ENCODE results near the gene PIK3AP1. TPM values are rescaled to one million over a fixed set of nuclear protein-coding genes. Genes with fewer than 3 reads are reported as not detected.
"Not testable (repeated sequence)": the region's sequence is repeated elsewhere in the genome, so short reads cannot be mapped to it uniquely, and the experiment has no call there.

Gene PIK3AP1
- total RNA-seq, 3 donors from 2014 or later: 3.2 to 6.9 (median 5.7) TPM

DNA sequence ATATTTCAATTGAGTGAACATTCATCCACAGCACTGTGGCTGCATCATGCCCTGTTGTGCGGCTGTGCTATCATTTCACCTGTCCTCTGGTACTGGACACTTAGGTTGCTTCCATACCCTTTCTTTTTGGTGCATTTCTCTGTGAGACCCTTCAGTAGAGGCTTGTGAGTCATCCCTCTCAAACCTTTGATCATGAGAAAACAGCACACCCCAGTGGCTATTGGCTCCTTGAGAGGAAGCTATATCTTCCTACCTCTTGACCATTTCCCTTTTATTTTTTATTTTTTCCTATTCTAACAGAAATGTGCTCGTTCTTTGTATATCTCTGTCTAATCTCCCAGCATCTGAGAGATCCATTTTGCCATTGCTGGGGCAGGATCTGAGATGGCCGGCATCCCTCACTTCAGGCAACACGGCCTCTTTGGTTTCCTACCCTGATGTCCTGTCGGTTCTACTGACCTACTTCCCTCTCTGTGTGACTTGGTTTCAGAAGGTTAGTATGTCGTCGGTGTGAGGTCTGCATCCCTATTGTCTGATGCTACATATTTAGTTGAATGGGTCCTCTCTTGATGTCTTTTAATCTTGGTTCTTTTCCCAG, 23.8 kb upstream of the PIK3AP1 start:
- H3K27me3 Mint-ChIP-seq (ENCODE audit: low read depth): peaks cover 2% of the 10 kb centered on the region
- DNase-seq (no peak), ATAC-seq (no peak)
- no peaks in the 10 kb centered on the region for H3K9me3 Mint-ChIP-seq
- H3K4me1 Mint-ChIP-seq (ENCODE audit: low read depth): peaks cover 15% of the 10 kb centered on the region
- no peak overlapping the region for H3K4me3 Mint-ChIP-seq
- H3K36me3 Mint-ChIP-seq (ENCODE audit: insufficient read depth): no peaks in the 10 kb centered on the region

DNA sequence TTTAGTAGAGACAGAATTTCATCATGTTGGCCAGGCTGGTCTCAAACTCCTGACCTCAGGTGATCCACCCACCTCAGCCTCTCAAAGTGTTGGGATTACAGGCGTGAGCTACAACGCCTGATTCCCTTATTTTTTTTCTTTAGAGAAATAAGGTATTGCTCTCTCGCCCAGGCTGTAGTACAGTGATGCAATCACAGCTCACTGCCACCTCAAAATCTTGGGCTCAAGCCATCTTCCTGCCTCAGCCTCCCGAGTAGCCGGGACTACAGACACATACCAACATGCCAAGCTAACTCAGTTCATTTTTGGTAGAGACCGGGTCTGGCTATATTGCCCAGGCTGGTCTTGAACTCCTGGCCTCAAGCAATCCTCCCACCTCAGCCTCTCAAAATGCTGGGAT, 21.2 kb upstream of the PIK3AP1 start:
- H3K9me3 Mint-ChIP-seq; H3K4me1 Mint-ChIP-seq (ENCODE audit: low read depth); H3K36me3 Mint-ChIP-seq (ENCODE audit: insufficient read depth); H3K27me3 Mint-ChIP-seq (ENCODE audit: low read depth); ATAC-seq; H3K4me3 Mint-ChIP-seq; DNase-seq: not testable (repeated sequence)

GRCh38 chr10:96740579-96741281, 20.4 kb upstream of the PIK3AP1 start:
- no peak for ATAC-seq
- Mint-ChIP-seq H3K4me3 (no peak overlapping the region), H3K27me3 (ENCODE audit: low read depth) (peaks cover 2% of the 10 kb centered on the region), H3K36me3 (ENCODE audit: insufficient read depth) (no peaks in the 10 kb centered on the region), H3K9me3 (no peaks in the 10 kb centered on the region), H3K4me1 (ENCODE audit: low read depth) (peaks cover 6% of the 10 kb centered on the region)
- DNase-seq: no peak

DNA sequence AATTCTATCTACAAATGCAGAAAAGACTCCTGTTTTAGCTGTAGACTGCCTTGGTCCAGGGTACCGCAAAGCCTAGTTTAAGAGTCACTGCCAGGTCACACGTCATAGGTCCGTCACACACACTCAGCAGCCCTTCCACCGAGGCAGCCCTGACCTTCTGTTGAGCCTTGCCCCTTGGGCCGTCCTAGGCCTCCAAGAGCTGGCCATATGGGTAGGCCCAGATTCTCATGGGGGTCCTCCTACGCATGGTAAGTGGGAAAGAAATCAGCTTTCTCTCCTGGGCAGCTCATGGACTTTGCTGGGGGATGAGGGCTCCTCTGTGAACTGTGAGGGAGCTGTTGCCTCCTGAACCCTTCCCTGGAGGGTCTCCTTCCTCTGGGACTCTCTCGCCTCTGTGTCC, 19.8 kb upstream of the PIK3AP1 start:
- no peaks in the 10 kb centered on the region for H3K36me3 Mint-ChIP-seq (ENCODE audit: insufficient read depth)
- no peak overlapping the region for H3K4me3 Mint-ChIP-seq
- DNase-seq (no peak), ATAC-seq (no peak)
- peaks cover 6% of the 10 kb centered on the region for H3K4me1 Mint-ChIP-seq (ENCODE audit: low read depth)
- no peaks in the 10 kb centered on the region for H3K9me3 Mint-ChIP-seq
- peaks cover 2% of the 10 kb centered on the region for H3K27me3 Mint-ChIP-seq (ENCODE audit: low read depth)

DNA sequence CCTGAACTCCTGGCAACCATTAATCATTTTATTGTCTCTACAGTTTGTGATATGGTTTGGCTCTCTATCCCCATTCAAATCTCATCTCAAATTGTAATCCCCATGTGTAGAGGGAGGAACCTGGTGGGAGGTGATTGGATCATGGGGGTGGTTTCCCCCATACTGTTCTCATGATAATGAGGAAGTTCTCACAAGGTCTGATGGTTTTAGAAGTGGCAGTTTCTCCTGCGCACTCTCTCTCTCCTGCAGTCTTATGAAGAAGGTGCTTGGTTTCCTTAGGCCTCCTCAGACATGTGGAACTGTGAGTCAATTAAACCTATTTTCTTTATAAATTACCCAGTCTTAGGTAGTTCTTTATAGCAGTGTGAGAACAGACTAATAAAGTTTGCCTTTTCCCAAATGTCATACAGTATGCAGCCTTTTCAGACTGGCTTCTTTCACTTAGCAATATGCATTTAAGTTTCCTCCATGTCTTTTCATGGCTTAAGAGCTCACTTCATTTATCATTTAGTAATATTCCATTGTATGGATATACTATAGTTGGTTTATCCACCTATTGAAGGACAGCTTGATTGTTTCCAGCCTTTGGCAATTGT, 17.1 kb upstream of the PIK3AP1 start:
- H3K27me3 Mint-ChIP-seq (ENCODE audit: low read depth); DNase-seq; H3K9me3 Mint-ChIP-seq; H3K36me3 Mint-ChIP-seq (ENCODE audit: insufficient read depth); ATAC-seq; H3K4me1 Mint-ChIP-seq (ENCODE audit: low read depth); H3K4me3 Mint-ChIP-seq: not testable (repeated sequence)

DNA sequence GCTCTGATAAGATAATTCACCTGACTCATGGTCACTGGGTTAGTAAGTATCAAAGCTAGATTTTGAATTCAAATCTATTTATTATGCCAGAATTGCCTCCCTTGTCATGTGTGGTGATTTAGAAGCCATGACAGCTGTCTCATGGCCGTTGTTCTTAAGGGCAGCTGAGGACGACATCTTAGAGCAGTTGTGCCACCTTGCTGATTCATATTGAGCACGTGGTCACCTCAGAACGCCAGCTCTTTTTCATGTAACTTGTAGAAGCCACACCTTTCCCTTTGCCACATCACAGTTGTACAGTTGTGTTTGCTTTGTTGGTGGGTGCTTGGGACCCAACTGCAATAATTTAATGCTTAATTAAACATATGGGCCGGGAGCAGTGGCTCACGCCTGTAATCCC, 4.3 kb upstream of the PIK3AP1 start:
- H3K9me3 Mint-ChIP-seq: no peaks in the 10 kb centered on the region
- H3K4me1 Mint-ChIP-seq (ENCODE audit: low read depth): peaks cover 14% of the 10 kb centered on the region
- no peaks in the 10 kb centered on the region for H3K36me3 Mint-ChIP-seq (ENCODE audit: insufficient read depth)
- DNase-seq (no peak), ATAC-seq (no peak)
- H3K4me3 Mint-ChIP-seq: no peak overlapping the region
- no peaks in the 10 kb centered on the region for H3K27me3 Mint-ChIP-seq (ENCODE audit: low read depth)

GRCh38 chr10:96721207-96721572, 876 bp upstream of the PIK3AP1 start:
- peak overlapping the region; percentile 84 for H3K4me3 Mint-ChIP-seq
- peaks cover 32% of the 10 kb centered on the region for H3K4me1 Mint-ChIP-seq (ENCODE audit: low read depth)
- H3K36me3 Mint-ChIP-seq (ENCODE audit: insufficient read depth): no peaks in the 10 kb centered on the region
- DNase-seq: no peak
- H3K27me3 Mint-ChIP-seq (ENCODE audit: low read depth): no peaks in the 10 kb centered on the region
- no peak for ATAC-seq
- H3K9me3 Mint-ChIP-seq: no peaks in the 10 kb centered on the region

- H3K4me1 Mint-ChIP-seq (ENCODE audit: low read depth): peaks cover 34% of the 10 kb centered on the region
- H3K36me3 Mint-ChIP-seq (ENCODE audit: insufficient read depth): no peaks in the 10 kb centered on the region
- H3K4me3 Mint-ChIP-seq: peak overlapping the region; percentile 96
- DNase-seq: peak; percentile 53
- H3K9me3 Mint-ChIP-seq: no peaks in the 10 kb centered on the region
- ATAC-seq: peak; percentile 50 to 56
- no peaks in the 10 kb centered on the region for H3K27me3 Mint-ChIP-seq (ENCODE audit: low read depth)
These were observed 378 bp downstream of the PIK3AP1 start for GRCh38 chr10:96719850-96720421.

DNA sequence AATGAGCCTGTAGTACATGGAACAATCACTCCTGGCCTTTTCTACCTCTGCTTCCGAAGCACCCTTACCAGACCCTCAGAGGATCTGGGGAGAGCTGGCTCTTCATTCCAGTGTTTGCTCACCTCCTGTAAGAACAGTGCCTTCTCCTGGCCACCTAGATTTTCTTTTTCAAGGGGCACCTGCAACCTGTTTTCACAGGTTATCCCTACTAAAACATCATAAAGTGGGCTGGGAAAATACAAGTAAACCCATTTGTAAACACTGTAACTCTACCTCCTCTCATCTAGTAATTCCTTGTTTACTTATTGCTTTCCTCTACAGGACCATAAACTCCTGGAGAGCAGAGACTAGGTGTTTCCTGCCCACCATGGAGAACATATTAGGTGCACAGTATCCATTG, 1.1 kb downstream of the PIK3AP1 start:
- ATAC-seq: no peak
- H3K9me3 Mint-ChIP-seq: no peaks in the 10 kb centered on the region
- no peak for DNase-seq
- H3K36me3 Mint-ChIP-seq (ENCODE audit: insufficient read depth): no peaks in the 10 kb centered on the region
- H3K4me1 Mint-ChIP-seq (ENCODE audit: low read depth): peaks cover 34% of the 10 kb centered on the region
- H3K27me3 Mint-ChIP-seq (ENCODE audit: low read depth): no peaks in the 10 kb centered on the region
- peak overlapping the region; percentile 96 for H3K4me3 Mint-ChIP-seq

DNA sequence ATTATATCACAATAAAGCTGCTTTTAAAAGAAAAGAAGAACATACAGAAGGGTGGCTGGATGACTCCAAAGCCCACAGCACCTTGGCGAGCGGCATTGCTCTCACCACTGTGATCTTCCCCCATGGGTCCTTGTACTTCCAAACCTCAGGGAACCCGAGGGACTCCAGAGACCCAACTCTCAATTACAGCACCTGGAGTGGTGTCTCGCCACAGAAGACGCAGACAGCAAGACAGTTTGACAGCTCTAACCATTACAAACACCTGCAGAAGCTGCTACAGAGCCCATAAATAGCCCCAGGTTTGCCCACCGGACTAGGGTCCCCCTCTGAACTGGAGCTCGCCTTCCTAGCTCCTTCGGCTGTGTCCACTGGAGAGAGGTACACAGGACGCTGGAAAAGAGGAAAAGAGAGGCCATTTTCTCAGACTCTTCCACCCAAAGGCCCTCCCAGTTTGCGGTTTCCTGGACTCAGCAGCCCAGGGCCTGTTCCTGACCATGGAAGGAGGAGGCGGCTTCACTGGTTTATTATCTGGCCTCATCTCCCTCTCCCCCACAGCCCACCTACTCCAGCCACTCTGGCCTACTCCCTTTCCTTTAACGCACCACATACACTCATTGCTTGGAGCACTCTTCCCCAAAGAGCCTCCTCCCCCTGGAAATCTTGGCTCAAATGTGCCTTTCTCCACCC, 1.9 kb downstream of the PIK3AP1 start:
- Mint-ChIP-seq H3K36me3 (ENCODE audit: insufficient read depth) (no peaks in the 10 kb centered on the region), H3K4me3 (peak overlapping the region; percentile 96), H3K27me3 (ENCODE audit: low read depth) (no peaks in the 10 kb centered on the region), H3K9me3 (no peaks in the 10 kb centered on the region), H3K4me1 (ENCODE audit: low read depth) (peaks cover 34% of the 10 kb centered on the region)
- ATAC-seq (no peak), DNase-seq (no peak)

- peaks cover 31% of the 10 kb centered on the region for H3K4me1 Mint-ChIP-seq (ENCODE audit: low read depth)
- no peak overlapping the region for H3K4me3 Mint-ChIP-seq
These were observed 3.9 kb downstream of the PIK3AP1 start for GRCh38 chr10:96716390-96716789.

DNA sequence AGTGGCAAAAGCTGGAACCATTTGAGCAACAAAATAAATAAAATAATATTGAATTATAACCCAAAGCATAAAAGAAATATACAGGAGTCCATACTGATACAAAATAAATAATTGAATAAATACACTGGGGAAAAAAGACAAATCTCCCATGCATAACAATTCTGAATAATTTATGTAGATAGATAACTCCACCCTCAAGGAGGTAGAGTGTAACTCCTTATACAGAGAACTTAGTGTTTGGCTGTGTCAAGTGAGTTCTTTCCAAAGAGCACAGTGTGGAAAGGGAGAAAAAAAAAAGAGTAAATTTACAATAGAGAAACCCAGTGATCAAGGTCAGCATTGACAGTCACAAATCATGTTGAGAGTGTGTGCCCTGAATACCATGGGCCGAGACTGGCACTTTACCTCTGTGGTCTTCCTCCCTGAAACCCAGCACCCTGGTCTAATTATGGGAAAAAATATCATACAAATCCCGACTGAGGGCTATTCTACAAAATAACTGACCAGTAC, 5.5 kb downstream of the PIK3AP1 start:
- H3K27me3 Mint-ChIP-seq (ENCODE audit: low read depth): no peaks in the 10 kb centered on the region
- no peaks in the 10 kb centered on the region for H3K9me3 Mint-ChIP-seq
- H3K4me1 Mint-ChIP-seq (ENCODE audit: low read depth): peaks cover 23% of the 10 kb centered on the region
- H3K4me3 Mint-ChIP-seq: no peak overlapping the region
- no peaks in the 10 kb centered on the region for H3K36me3 Mint-ChIP-seq (ENCODE audit: insufficient read depth)
- DNase-seq (no peak), ATAC-seq (no peak)

More at GRCh38 chr10:96716390-96716789, 3.9 kb downstream of the PIK3AP1 start:
- Mint-ChIP-seq H3K27me3 (ENCODE audit: low read depth) (no peaks in the 10 kb centered on the region), H3K36me3 (ENCODE audit: insufficient read depth) (no peaks in the 10 kb centered on the region), H3K9me3 (no peaks in the 10 kb centered on the region)
- ATAC-seq (no peak), DNase-seq (no peak)

GRCh38 chr10:96714031-96714590, 6.2 kb downstream of the PIK3AP1 start:
- no peak overlapping the region for H3K4me3 Mint-ChIP-seq
- peaks cover 18% of the 10 kb centered on the region for H3K4me1 Mint-ChIP-seq (ENCODE audit: low read depth)
- H3K9me3 Mint-ChIP-seq: no peaks in the 10 kb centered on the region
- ATAC-seq: no peak
- DNase-seq: no peak
- H3K36me3 Mint-ChIP-seq (ENCODE audit: insufficient read depth): no peaks in the 10 kb centered on the region
- H3K27me3 Mint-ChIP-seq (ENCODE audit: low read depth): no peaks in the 10 kb centered on the region

GRCh38 chr10:96712662-96713271, 7.5 kb downstream of the PIK3AP1 start:
- H3K27me3 Mint-ChIP-seq (ENCODE audit: low read depth): no peaks in the 10 kb centered on the region
- no peaks in the 10 kb centered on the region for H3K9me3 Mint-ChIP-seq
- DNase-seq (no peak), ATAC-seq (no peak)
- no peaks in the 10 kb centered on the region for H3K36me3 Mint-ChIP-seq (ENCODE audit: insufficient read depth)
- peaks cover 15% of the 10 kb centered on the region for H3K4me1 Mint-ChIP-seq (ENCODE audit: low read depth)
- H3K4me3 Mint-ChIP-seq: no peak overlapping the region

Data from activated T-cell treated with anti-CD3 and anti-CD28 coated beads, Interleukin-2, amount 50 U/mL, for 4 hours (primary cell).